ENCODE data around the gene C9orf43.

The C9orf43 gene

GRCh38 chr9:113475031-113475430 is 64.5 kb downstream of the C9orf43 start:
- peaks cover 3% of the 10 kb centered on the region for H3K9me3 ChIP-seq (ENCODE audit: control insufficient read depth, low read depth, low read length)
- no peaks in the 10 kb centered on the region for H3K36me3 ChIP-seq (ENCODE audit: control insufficient read depth, low read depth, low read length)
- no peaks in the 10 kb centered on the region for H3K27me3 ChIP-seq (ENCODE audit: control insufficient read depth, insufficient read depth, low read length)
- H3K4me1 ChIP-seq (ENCODE audit: control insufficient read depth, low read depth, low read length): peaks cover 14% of the 10 kb centered on the region
- H3K4me3 ChIP-seq (ENCODE audit: low read length): no peak overlapping the region
- H3K27ac ChIP-seq (ENCODE audit: low read length): no peak overlapping the region
- no peak overlapping the region for H3K9ac ChIP-seq (ENCODE audit: low read length)

- Histone ChIP-seq H3K4me1 (ENCODE audit: control insufficient read depth, low read depth, low read length) (peaks cover 12% of the 10 kb centered on the region), H3K27ac (ENCODE audit: low read length) (no peak overlapping the region), H3K9me3 (ENCODE audit: control insufficient read depth, low read depth, low read length) (peaks cover 3% of the 10 kb centered on the region), H3K9ac (ENCODE audit: low read length) (no peak overlapping the region), H3K4me3 (ENCODE audit: low read length) (no peak overlapping the region), H3K27me3 (ENCODE audit: control insufficient read depth, insufficient read depth, low read length) (no peaks in the 10 kb centered on the region), H3K36me3 (ENCODE audit: control insufficient read depth, low read depth, low read length) (no peaks in the 10 kb centered on the region)
These were observed 65.4 kb downstream of the C9orf43 start for GRCh38 chr9:113475992-113476391.

- H3K9ac ChIP-seq (ENCODE audit: low read length): no peak overlapping the region
- no peak overlapping the region for H3K27ac ChIP-seq (ENCODE audit: low read length)
- H3K27me3 ChIP-seq (ENCODE audit: control insufficient read depth, insufficient read depth, low read length): no peaks in the 10 kb centered on the region
- H3K4me1 ChIP-seq (ENCODE audit: control insufficient read depth, low read depth, low read length): peaks cover 7% of the 10 kb centered on the region
- H3K4me3 ChIP-seq (ENCODE audit: low read length): no peak overlapping the region
- peaks cover 3% of the 10 kb centered on the region for H3K9me3 ChIP-seq (ENCODE audit: control insufficient read depth, low read depth, low read length)
- no peaks in the 10 kb centered on the region for H3K36me3 ChIP-seq (ENCODE audit: control insufficient read depth, low read depth, low read length)
These were observed 66.0 kb downstream of the C9orf43 start for GRCh38 chr9:113476511-113476916.

- Histone ChIP-seq H3K9me3 (ENCODE audit: control insufficient read depth, low read depth, low read length) (peaks cover 3% of the 10 kb centered on the region), H3K9ac (ENCODE audit: low read length) (no peak overlapping the region), H3K27me3 (ENCODE audit: control insufficient read depth, insufficient read depth, low read length) (no peaks in the 10 kb centered on the region)
These were observed 66.5 kb downstream of the C9orf43 start for GRCh38 chr9:113477058-113477457.

GRCh38 chr9:113477661-113478060 is 67.1 kb downstream of the C9orf43 start:
- no peaks in the 10 kb centered on the region for H3K27me3 ChIP-seq (ENCODE audit: control insufficient read depth, insufficient read depth, low read length)
- H3K4me3 ChIP-seq (ENCODE audit: low read length): no peak overlapping the region
- H3K27ac ChIP-seq (ENCODE audit: low read length): no peak overlapping the region
- peaks cover 4% of the 10 kb centered on the region for H3K4me1 ChIP-seq (ENCODE audit: control insufficient read depth, low read depth, low read length)
- H3K36me3 ChIP-seq (ENCODE audit: control insufficient read depth, low read depth, low read length): no peaks in the 10 kb centered on the region
- H3K9ac ChIP-seq (ENCODE audit: low read length): no peak overlapping the region
- H3K9me3 ChIP-seq (ENCODE audit: control insufficient read depth, low read depth, low read length): no peaks in the 10 kb centered on the region

More at GRCh38 chr9:113477058-113477457, 66.5 kb downstream of the C9orf43 start:
- H3K4me3 ChIP-seq (ENCODE audit: low read length): no peak overlapping the region
- no peaks in the 10 kb centered on the region for H3K36me3 ChIP-seq (ENCODE audit: control insufficient read depth, low read depth, low read length)
- no peak overlapping the region for H3K27ac ChIP-seq (ENCODE audit: low read length)
- peaks cover 4% of the 10 kb centered on the region for H3K4me1 ChIP-seq (ENCODE audit: control insufficient read depth, low read depth, low read length)

- no peak overlapping the region for H3K27ac ChIP-seq (ENCODE audit: low read length)
- no peaks in the 10 kb centered on the region for H3K27me3 ChIP-seq (ENCODE audit: control insufficient read depth, insufficient read depth, low read length)
- no peaks in the 10 kb centered on the region for H3K36me3 ChIP-seq (ENCODE audit: control insufficient read depth, low read depth, low read length)
- H3K4me1 ChIP-seq (ENCODE audit: control insufficient read depth, low read depth, low read length): peaks cover 4% of the 10 kb centered on the region
- no peaks in the 10 kb centered on the region for H3K9me3 ChIP-seq (ENCODE audit: control insufficient read depth, low read depth, low read length)
- H3K4me3 ChIP-seq (ENCODE audit: low read length): no peak overlapping the region
- H3K9ac ChIP-seq (ENCODE audit: low read length): no peak overlapping the region
These were observed 68.7 kb downstream of the C9orf43 start for GRCh38 chr9:113479174-113479621.

All from iPS-18a (cell line).